ENCODE results near the gene SPSB4. TPM values are rescaled to one million over a fixed set of nuclear protein-coding genes. Genes with fewer than 3 reads are reported as not detected.

SPSB4 gene
- total and polyA plus RNA-seq, 4 donors, result 0.19 to 1.9 (median 0.87) TPM

DNA sequence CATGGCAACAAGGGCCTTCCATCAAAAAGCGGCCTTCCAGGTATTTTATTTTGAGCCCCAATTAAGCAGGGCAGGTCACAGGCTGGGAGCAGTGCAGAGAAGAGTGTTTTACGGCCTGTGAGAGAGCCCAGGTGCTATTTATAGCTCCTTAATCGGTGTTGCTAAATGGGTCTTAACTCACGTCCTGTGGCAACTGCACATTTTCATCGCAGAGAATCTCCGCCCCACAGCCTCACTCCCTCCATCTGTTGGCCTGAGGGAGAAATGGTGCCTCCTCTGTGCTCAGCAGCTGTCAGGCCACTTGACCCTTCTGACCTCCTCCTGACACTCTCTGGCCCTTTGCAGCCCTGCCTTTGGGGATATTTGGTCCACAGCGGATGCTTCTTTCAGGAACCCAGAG lies 58.6 kb downstream of the SPSB4 start:
- Histone ChIP-seq H3K9ac (ENCODE audit: low read depth in 1 of 2, low read length in 2 of 2) (no peak overlapping the region), H3K4me3 (ENCODE audit: low read depth in 1 of 3, low read length in 3 of 3) (no peak overlapping the region), H3K27me3 (ENCODE audit: control insufficient read depth in 4 of 4, insufficient read depth in 4 of 4, low read length in 3 of 4) (no peaks in the 10 kb centered on the region), H3K4me1 (ENCODE audit: control insufficient read depth in 4 of 4, insufficient read depth in 4 of 4, low read length in 3 of 4) (no peaks in the 10 kb centered on the region), H3K36me3 (ENCODE audit: control insufficient read depth in 4 of 4, insufficient read depth in 3 of 4, low read depth in 1 of 4, low read length in 3 of 4) (no peaks in the 10 kb centered on the region), H3K9me3 (ENCODE audit: control insufficient read depth in 4 of 4, low read length in 3 of 4) (peaks cover 0 to 2% (median 0%) of the 10 kb centered on the region in 4 donors), H3K27ac (ENCODE audit: low read depth in 1 of 2, low read length in 2 of 2) (no peak overlapping the region)
- TF ChIP-seq, protein P1, sequence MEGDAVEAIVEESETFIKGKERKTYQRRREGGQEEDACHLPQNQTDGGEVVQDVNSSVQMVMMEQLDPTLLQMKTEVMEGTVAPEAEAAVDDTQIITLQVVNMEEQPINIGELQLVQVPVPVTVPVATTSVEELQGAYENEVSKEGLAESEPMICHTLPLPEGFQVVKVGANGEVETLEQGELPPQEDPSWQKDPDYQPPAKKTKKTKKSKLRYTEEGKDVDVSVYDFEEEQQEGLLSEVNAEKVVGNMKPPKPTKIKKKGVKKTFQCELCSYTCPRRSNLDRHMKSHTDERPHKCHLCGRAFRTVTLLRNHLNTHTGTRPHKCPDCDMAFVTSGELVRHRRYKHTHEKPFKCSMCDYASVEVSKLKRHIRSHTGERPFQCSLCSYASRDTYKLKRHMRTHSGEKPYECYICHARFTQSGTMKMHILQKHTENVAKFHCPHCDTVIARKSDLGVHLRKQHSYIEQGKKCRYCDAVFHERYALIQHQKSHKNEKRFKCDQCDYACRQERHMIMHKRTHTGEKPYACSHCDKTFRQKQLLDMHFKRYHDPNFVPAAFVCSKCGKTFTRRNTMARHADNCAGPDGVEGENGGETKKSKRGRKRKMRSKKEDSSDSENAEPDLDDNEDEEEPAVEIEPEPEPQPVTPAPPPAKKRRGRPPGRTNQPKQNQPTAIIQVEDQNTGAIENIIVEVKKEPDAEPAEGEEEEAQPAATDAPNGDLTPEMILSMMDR (IDR thresholded peaks at IDR 0.05; ENCODE audit: low read depth, low read length, missing input control), result no peak
- no peak for TF ChIP-seq GABPA (IDR thresholded peaks at IDR 0.05 in 1 of 2, conservative IDR thresholded peaks at IDR 0.05 in 1 of 2)
- TF ChIP-seq SP1 (IDR thresholded peaks at IDR 0.05), result no peak
- no peak for TF ChIP-seq HNF4G (IDR thresholded peaks at IDR 0.05)
- TF ChIP-seq YY1 (IDR thresholded peaks at IDR 0.05), result no peak
- TF ChIP-seq RAD21 (IDR thresholded peaks at IDR 0.05), result no peak
- TF ChIP-seq FOXA2 (IDR thresholded peaks at IDR 0.05), result no peak
- TF ChIP-seq RXRA (IDR thresholded peaks at IDR 0.05), result no peak
- TF ChIP-seq, protein P2, sequence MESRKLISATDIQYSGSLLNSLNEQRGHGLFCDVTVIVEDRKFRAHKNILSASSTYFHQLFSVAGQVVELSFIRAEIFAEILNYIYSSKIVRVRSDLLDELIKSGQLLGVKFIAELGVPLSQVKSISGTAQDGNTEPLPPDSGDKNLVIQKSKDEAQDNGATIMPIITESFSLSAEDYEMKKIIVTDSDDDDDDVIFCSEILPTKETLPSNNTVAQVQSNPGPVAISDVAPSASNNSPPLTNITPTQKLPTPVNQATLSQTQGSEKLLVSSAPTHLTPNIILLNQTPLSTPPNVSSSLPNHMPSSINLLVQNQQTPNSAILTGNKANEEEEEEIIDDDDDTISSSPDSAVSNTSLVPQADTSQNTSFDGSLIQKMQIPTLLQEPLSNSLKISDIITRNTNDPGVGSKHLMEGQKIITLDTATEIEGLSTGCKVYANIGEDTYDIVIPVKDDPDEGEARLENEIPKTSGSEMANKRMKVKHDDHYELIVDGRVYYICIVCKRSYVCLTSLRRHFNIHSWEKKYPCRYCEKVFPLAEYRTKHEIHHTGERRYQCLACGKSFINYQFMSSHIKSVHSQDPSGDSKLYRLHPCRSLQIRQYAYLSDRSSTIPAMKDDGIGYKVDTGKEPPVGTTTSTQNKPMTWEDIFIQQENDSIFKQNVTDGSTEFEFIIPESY (IDR thresholded peaks at IDR 0.05), result no peak
- no peak for TF ChIP-seq EGR1 (IDR thresholded peaks at IDR 0.05; ENCODE audit: low read depth in 2 of 2)
- TF ChIP-seq, protein P3, sequence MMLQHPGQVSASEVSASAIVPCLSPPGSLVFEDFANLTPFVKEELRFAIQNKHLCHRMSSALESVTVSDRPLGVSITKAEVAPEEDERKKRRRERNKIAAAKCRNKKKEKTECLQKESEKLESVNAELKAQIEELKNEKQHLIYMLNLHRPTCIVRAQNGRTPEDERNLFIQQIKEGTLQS (IDR thresholded peaks at IDR 0.05), result no peak
- TF ChIP-seq TAF1 (conservative IDR thresholded peaks at IDR 0.05), result no peak
- TF ChIP-seq NR2F2 (IDR thresholded peaks at IDR 0.05), result no peak
- TF ChIP-seq MAX (IDR thresholded peaks at IDR 0.05), result no peak
- TF ChIP-seq JUND (IDR thresholded peaks at IDR 0.05), result no peak
- no peak for TF ChIP-seq HNF4A (conservative IDR thresholded peaks at IDR 0.05)
- TF ChIP-seq FOXA1 (IDR thresholded peaks at IDR 0.05), result no peak
- no peak for TF ChIP-seq REST (IDR thresholded peaks at IDR 0.05)
- no peak for DNase-seq (ENCODE audit: low spot score)
- 72% methylated on average over 7 of the region's 7 CpGs for WGBS

Measured in liver (tissue), 9 donors.